Esophagus (tissue), 2 donors: Measurements from ENCODE around the gene IBTK. TPM values are rescaled to one million over a fixed set of nuclear protein-coding genes. Genes with fewer than 3 reads are reported as not detected.
"Not testable (repeated sequence)": the region's sequence is repeated elsewhere in the genome, so short reads cannot be mapped to it uniquely, and the experiment has no call there.

Source experiments
- H3K27ac ChIP-seq, 2 donors: one replicate each; pipeline ENCODE4 v1.5.1; 2013; ENCODE audit warnings: low read depth in 2 of 2, mild to moderate bottlenecking in 2 of 2, inconsistent platforms in 1 of 2, low read length in 1 of 2, moderate library complexity in 1 of 2
- H3K27me3 ChIP-seq, 2 donors: one replicate each; pipeline ENCODE4 v1.6.1; 2013; ENCODE audit warnings: low read length in 2 of 2, control low read depth in 1 of 2, mild to moderate bottlenecking in 1 of 2; ENCODE audit not compliant: insufficient read depth in 2 of 2, control insufficient read depth in 1 of 2
- H3K36me3 ChIP-seq, 2 donors: one replicate each; pipeline ENCODE4 v1.6.1; 2013; ENCODE audit warnings: low read length in 1 of 2; ENCODE audit not compliant: control insufficient read depth in 2 of 2, insufficient read depth in 2 of 2
- H3K4me1 ChIP-seq, 2 donors: one replicate each; pipeline ENCODE4 v1.6.1; 2013; ENCODE audit warnings: low read length in 1 of 2; ENCODE audit not compliant: control insufficient read depth in 2 of 2, insufficient read depth in 2 of 2
- H3K4me3 ChIP-seq, 2 donors: one replicate each; pipeline ENCODE4 v1.5.1; 2013; ENCODE audit warnings: low read length in 2 of 2, mild to moderate bottlenecking in 2 of 2, low read depth in 1 of 2, moderate library complexity in 1 of 2
- H3K9me3 ChIP-seq, 2 donors: one replicate each; pipeline ENCODE4 v1.6.1; 2013; ENCODE audit warnings: mild to moderate bottlenecking in 2 of 2, low read depth in 1 of 2, low read length in 1 of 2, moderate library complexity in 1 of 2; ENCODE audit not compliant: control insufficient read depth in 2 of 2, insufficient read depth in 1 of 2
- WGBS, 2 donors: extraction: QIAGEN DNeasy Blood & Tissue Kit; methylation state at CpG; one replicate each; pipeline ENCODE4 v1.1.7; 2013; 5-methylcytosine and 5-hydroxymethylcytosine counted together
- polyA plus RNA-seq, 2 donors: library from polyadenylated mRNA; stranded (reverse); fragments of 200-250 nt; gene quantifications; one replicate each; pipeline ENCODE4 v1.2.3, GENCODE V29; 2013
- donor health status: healthy with polysubstance abuse.
- donor health status: Bipolar disorder and iron deficiency.

IBTK gene
- polyA plus RNA-seq, 2 donors, result 13.6 to 18.0 TPM

DNA sequence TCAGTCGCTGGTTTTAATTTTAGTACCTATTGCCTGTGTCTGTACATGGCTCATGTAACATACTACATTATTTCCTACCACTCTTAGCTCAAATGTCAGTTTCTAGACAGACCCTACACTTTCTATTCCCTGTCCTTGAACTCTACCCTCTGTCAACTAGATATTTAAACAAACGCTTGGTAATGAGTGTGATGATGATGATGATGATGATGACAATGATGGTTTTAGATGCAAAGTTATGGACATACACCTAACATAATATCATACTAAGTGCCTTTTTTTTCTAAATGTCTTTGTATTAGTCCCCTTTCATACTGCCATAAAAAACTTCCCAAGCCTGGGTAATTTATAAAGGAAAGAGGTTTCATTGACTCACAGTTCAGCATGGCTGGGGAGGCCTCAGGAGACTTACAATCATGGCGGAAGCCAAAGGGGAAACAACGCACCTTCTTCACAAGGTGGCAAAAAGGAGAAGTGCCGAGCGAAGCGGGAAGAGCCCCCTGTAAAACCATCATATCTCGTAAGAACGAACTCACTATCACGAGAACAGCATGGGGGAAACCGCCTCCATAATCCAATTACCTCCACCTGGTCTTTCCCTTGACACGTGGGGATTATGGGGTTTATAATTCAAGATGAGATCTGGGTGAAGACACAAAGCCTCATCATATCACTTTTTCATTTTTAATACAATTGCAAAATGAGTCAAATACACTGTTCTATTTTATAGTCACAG, 87.1 kb downstream of the IBTK start:
- 94 to 96% methylated on average over 12 of the region's 12 CpGs for WGBS, 2 donors
- H3K9me3 ChIP-seq, result no peaks in the 10 kb centered on the region

DNA sequence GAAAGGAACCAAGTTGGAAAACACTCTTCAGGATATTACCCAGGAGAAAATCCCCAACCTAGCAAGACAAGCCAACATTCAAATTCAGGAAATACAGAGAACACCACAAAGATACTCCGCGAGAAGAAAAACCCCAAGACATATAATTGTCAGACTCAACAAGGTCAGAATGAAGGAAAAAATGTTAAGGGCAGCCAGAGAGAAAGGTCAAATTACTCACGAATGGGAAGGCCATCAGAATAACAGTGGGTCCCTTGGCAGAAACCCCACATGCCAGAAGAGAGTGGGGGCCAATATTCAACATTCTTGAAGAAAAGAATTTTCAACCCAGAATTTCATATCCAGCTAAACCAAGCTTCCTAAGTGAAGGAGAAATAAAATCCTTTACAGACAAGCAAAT, 94.8 kb downstream of the IBTK start:
- not testable (repeated sequence) for H3K27me3 ChIP-seq
- 84 to 90% methylated on average over 3 of the region's 3 CpGs for WGBS, 2 donors

More for the DNA sequence above, 87.1 kb downstream of the IBTK start:
- Histone ChIP-seq H3K4me3 (no peak overlapping the region), H3K27ac (no peak overlapping the region), H3K36me3 (no peaks in the 10 kb centered on the region), H3K4me1 (no peaks in the 10 kb centered on the region), H3K27me3 (no peaks in the 10 kb centered on the region)

DNA sequence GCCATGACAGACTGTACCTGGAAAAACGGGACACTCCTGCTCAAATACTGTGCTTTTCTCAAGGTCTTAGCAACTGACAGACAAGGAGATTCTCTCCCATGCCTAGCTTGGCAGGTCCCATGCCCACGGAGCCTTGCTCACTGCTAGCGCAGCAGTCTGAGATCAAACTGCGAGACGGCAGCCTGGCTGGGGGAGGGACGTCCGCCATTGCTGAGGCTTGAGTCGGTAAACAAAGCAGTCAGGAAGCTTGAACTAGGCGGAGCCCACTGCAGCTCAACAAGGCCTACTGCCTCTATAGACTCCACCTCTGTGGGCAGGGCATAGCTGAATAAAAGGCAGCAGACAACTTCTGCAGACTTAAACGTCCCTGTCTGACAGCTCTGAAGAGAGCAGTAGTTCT, 96.4 kb downstream of the IBTK start:
- not testable (repeated sequence) for H3K4me3 ChIP-seq, H3K27me3 ChIP-seq, H3K9me3 ChIP-seq, H3K4me1 ChIP-seq, H3K27ac ChIP-seq, H3K36me3 ChIP-seq
- WGBS, 2 donors, result 92 to 94% methylated on average over 10 of the region's 10 CpGs

More for the DNA sequence above, 94.8 kb downstream of the IBTK start:
- not testable (repeated sequence) for H3K4me3 ChIP-seq, H3K9me3 ChIP-seq, H3K36me3 ChIP-seq, H3K27ac ChIP-seq, H3K4me1 ChIP-seq

DNA sequence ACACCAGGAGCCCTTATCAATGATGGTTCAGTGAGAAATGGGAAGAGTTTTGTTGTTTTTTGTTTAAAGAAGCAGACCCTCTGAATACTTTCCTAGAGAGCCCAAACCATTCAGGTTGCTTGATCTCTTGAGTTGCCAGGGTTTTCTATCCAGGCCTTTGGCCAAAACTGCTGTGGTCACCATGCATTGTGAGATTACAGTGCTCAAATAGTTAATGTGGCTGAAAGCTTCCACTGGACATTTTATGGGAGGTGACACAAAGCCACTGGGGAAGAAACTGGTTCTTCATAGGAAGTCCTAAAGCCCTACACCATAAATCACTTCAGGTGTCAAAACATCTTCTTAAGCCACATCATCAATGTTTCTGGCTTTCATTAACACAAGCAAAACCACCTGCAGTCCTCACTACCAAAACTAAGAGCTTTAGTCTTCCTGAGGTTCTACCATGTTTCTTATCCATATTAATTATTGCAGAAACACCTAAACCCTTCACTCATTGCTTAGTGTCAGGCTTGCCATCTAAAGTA, 101.6 kb downstream of the IBTK start:
- Histone ChIP-seq H3K4me1 (no peaks in the 10 kb centered on the region), H3K27ac (no peak overlapping the region), H3K4me3 (no peak overlapping the region), H3K27me3 (no peaks in the 10 kb centered on the region), H3K9me3 (no peaks in the 10 kb centered on the region), H3K36me3 (no peaks in the 10 kb centered on the region)

DNA sequence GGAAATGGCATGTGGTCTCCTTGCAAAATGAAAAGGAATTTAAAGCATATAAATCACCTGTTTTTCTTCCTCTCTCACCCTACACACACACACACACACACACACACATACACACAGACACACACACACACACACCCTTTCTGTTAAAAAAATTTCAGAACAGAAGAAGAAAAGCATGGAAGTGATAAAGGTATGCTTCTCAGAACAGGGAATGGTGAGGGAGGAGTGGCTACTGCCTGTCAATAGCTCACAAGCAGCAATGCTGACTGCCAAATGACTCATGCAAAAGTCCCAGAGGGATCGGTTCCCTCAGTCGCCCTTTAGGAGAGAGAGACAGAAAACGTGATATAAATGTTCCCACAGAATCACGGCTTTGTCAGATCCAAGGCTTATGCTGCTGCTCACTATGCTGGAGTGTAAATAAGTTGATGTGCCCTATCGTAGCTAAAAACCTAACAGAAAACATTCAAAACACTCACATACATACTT, 102.6 kb downstream of the IBTK start:
- no peak overlapping the region for H3K4me3 ChIP-seq
- no peaks in the 10 kb centered on the region for H3K36me3 ChIP-seq
- H3K9me3 ChIP-seq, result no peaks in the 10 kb centered on the region
- H3K4me1 ChIP-seq, result no peaks in the 10 kb centered on the region
- 23 to 24% methylated on average over 5 of the region's 5 CpGs for WGBS, 2 donors
- no peaks in the 10 kb centered on the region for H3K27me3 ChIP-seq
- peak overlapping the region; percentile 13 to 36 for H3K27ac ChIP-seq

DNA sequence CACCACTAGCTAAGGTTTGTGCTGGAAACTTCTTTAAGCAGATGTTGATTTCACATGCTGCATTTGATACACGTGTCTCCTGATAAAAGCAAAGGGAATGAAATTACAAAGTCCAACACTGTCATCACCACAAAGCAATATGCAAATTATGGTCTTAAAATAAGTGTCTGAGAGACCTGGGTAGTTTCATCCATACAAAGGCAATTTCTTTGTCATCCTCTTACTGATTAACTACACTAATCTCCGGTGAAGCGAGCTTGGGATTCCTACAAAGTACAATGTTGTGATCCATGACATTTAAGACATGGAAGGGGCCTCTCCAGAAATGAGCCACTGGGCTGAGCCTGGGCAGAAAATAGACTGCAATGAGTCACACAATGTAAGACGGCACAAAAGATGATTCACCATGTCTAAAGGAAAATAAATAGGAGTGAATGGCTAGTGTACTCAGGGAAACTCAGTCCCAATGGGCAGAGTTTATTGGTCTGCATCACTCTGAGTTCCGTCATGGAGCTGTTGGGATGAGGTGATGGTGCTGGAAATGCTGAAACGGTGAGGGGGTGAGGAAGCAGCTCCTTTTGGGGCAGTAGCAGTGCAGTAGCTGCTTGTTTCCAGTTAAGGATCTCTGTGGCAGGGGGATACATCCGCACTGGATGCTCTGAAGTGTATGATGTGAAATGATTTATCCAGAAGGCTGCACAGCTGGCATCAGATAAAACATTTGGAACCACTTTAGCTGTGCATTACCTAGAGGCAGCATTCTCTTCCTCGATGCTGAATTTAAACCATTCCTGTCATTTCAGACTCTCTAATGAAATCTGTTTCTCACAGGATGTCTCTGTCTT, 103.3 kb downstream of the IBTK start:
- Histone ChIP-seq H3K36me3 (no peaks in the 10 kb centered on the region), H3K27ac (peak overlapping the region; percentile 36 to 90), H3K9me3 (no peaks in the 10 kb centered on the region), H3K4me3 (no peak overlapping the region), H3K27me3 (no peaks in the 10 kb centered on the region), H3K4me1 (no peaks in the 10 kb centered on the region)
- WGBS, 2 donors, result 31 to 37% methylated on average over 8 of the region's 8 CpGs

DNA sequence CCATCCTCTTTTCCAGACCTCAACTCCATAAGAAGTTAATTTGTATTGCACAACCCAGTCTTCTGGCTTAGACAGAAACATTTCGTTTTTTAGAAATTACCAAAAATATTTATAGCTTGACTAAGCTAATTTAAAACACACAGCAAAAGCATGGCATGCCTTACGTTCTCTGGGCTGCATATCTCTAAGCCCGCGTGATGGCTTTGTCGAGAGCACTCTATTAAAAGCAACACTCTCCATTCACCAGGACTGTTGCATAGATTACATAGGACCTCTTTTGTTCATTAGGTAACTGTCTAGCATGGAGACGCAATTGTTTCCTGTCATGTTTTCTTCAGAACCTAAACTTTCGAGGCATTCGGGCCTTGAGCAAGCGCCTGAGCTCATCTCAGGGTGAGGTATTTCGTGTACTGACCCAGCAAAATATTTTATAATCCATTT, 104.5 kb downstream of the IBTK start:
- 73 to 74% methylated on average over 10 of the region's 10 CpGs for WGBS, 2 donors
- no peaks in the 10 kb centered on the region for H3K36me3 ChIP-seq
- H3K4me1 ChIP-seq, result no peaks in the 10 kb centered on the region
- H3K27ac ChIP-seq, result no peak overlapping the region
- H3K4me3 ChIP-seq, result no peak overlapping the region
- H3K27me3 ChIP-seq, result no peaks in the 10 kb centered on the region
- H3K9me3 ChIP-seq, result no peaks in the 10 kb centered on the region

DNA sequence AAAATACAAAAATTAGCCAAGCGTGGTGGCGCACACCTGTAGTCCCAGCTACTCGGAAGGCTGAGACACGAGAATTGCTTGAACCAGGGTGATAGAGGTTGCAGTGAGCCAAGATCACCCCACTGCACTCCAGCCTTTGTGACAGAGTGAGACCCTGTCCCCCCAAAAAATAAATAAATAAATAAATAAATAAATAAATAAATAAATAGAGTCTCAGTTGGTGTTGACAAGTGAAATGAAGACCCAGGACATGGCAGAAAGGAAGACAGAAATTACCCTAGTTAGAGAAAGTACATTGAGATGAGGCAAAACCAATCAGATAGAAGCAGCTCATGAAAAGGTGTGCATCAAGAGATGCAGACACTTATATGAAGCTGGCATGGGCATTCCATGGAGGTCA, 105.0 kb downstream of the IBTK start:
- Histone ChIP-seq H3K4me1 (no peaks in the 10 kb centered on the region), H3K27me3 (no peaks in the 10 kb centered on the region), H3K9me3 (no peaks in the 10 kb centered on the region), H3K36me3 (no peaks in the 10 kb centered on the region), H3K27ac (no peak overlapping the region), H3K4me3 (no peak overlapping the region)
- WGBS, 2 donors, result 92 to 98% methylated on average over 4 of the region's 4 CpGs

DNA sequence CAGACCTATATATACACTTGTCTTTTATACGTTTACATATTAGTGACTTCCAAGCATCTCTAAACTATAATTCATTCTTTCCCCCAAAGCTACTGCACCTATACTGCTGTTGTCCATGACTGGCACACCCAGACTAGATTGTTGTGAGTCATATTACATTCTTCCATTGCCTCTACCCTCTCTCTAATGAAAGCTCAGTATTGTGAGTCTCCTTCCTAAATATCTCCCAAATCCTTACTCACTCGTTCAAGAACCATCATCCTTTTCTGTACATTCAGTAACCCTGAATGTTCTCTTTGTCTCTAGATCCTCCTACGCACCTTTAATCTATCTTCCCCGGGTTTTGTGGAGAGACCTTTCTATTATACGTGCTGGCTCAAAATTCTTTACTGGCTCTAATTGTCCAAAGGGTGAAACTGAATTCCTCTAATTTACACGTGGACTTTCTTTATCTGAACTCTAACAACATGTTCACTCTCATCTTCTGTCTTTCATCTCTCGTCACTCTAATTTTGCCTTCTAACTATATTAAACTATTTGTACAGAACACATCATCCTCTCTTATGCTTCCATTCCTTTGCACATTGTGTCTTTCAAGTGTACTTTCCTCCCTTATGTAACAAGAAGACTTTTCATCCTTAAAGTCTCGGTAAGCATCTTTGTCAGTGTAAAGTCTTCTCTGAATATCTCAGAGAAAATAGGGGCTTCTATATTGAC, 109.3 kb downstream of the IBTK start:
- WGBS, 2 donors, result 74 to 81% methylated on average over 8 of the region's 8 CpGs
- H3K4me1 ChIP-seq, result no peaks in the 10 kb centered on the region
- H3K36me3 ChIP-seq, result no peaks in the 10 kb centered on the region
- no peaks in the 10 kb centered on the region for H3K9me3 ChIP-seq
- no peak overlapping the region for H3K4me3 ChIP-seq
- H3K27me3 ChIP-seq, result no peaks in the 10 kb centered on the region
- H3K27ac ChIP-seq, result no peak overlapping the region
